Endothelial cell (in vitro differentiated cells): ENCODE data around the gene USP2. TPM values are rescaled to one million over a fixed set of nuclear protein-coding genes. Genes with fewer than 3 reads are reported as not detected.

Experiments used
- DNase-seq: peaks from one replicate; pipeline ENCODE4 v3.0.0; 2021; ENCODE audit warnings: low spot score
- H3K27ac Mint-ChIP-seq: one replicate; pipeline ENCODE4 v1.8.0; 2021; ENCODE audit warnings: mixed read lengths, inconsistent platforms; ENCODE audit not compliant: unreplicated experiment
- H3K27me3 Mint-ChIP-seq: one replicate; pipeline ENCODE4 v1.8.0; 2021; ENCODE audit warnings: mild to moderate bottlenecking, moderate library complexity, mixed read lengths, inconsistent platforms; ENCODE audit not compliant: unreplicated experiment
- H3K36me3 Mint-ChIP-seq: one replicate; pipeline ENCODE4 v1.8.0; 2021; ENCODE audit warnings: mild to moderate bottlenecking, low read depth, mixed read lengths, inconsistent platforms; ENCODE audit not compliant: unreplicated experiment
- H3K4me1 Mint-ChIP-seq: one replicate; pipeline ENCODE4 v1.8.0; 2021; ENCODE audit warnings: mild to moderate bottlenecking, mixed read lengths, inconsistent platforms; ENCODE audit not compliant: unreplicated experiment
- H3K4me3 Mint-ChIP-seq: one replicate; pipeline ENCODE4 v1.8.0; 2021; ENCODE audit warnings: mild to moderate bottlenecking, mixed read lengths, inconsistent platforms; ENCODE audit not compliant: unreplicated experiment
- H3K9me3 Mint-ChIP-seq: one replicate; pipeline ENCODE4 v1.8.0; 2021; ENCODE audit warnings: mixed read lengths, inconsistent platforms; ENCODE audit not compliant: unreplicated experiment
- CTCF ChIP-seq: fragments of 200-600 bp; sonication (generic); IDR thresholded peaks from one replicate; pipeline ENCODE4 v1.5.0; 2021; ENCODE audit warnings: antibody characterized with exemption; ENCODE audit not compliant: unreplicated experiment
- total RNA-seq: library from RNA; stranded (reverse); fragmentation: NEBNext Ultra II Directional; extraction: Animal tissue kit (Norgen Biotek cat#: 25700); gene quantifications from one replicate; pipeline ENCODE4 v1.2.1, GENCODE V29; 2021; ENCODE audit not compliant: unreplicated experiment

Gene USP2
- total RNA-seq, 1 donor from 2014 or later = 1.5 TPM

- Mint-ChIP-seq H3K27me3 (peaks cover 5% of the 10 kb centered on the region), H3K36me3 (peaks cover 22% of the 10 kb centered on the region), H3K4me3 (peak overlapping the region; percentile 98), H3K27ac (peak overlapping the region; percentile 42), H3K4me1 (peaks cover 49% of the 10 kb centered on the region), H3K9me3 (no peaks in the 10 kb centered on the region)
- no peak for TF ChIP-seq CTCF
- DNase-seq = no peak
Observed at GRCh38 chr11:119423509-119424254, 42.2 kb upstream of the USP2 start.

GRCh38 chr11:119422809-119423508 is 41.5 kb upstream of the USP2 start, which contains the start of gene THY1:
TSS of gene THY1 (minus strand) at chr11:119423172. CDS start at chr11:119420905, 2,267 bp downstream.
- Mint-ChIP-seq H3K36me3 (peaks cover 23% of the 10 kb centered on the region), H3K27me3 (peaks cover 6% of the 10 kb centered on the region), H3K27ac (peak within 1 kb of the TSS; percentile 89), H3K4me1 (peaks cover 56% of the 10 kb centered on the region), H3K9me3 (no peaks in the 10 kb centered on the region), H3K4me3 (peak within 1 kb of the TSS; percentile 98)
- peak; percentile 70 for DNase-seq
- TF ChIP-seq CTCF = no peak

GRCh38 chr11:119421941-119422808 is 40.7 kb upstream of the USP2 start:
- H3K27me3 Mint-ChIP-seq = peaks cover 9% of the 10 kb centered on the region
- no peaks in the 10 kb centered on the region for H3K9me3 Mint-ChIP-seq
- H3K4me1 Mint-ChIP-seq = peaks cover 63% of the 10 kb centered on the region
- peaks cover 28% of the 10 kb centered on the region for H3K36me3 Mint-ChIP-seq
- H3K4me3 Mint-ChIP-seq = peak overlapping the region; percentile 98
- peak; percentile 67 for DNase-seq
- no peak for TF ChIP-seq CTCF
- H3K27ac Mint-ChIP-seq = peak overlapping the region; percentile 89

GRCh38 chr11:119421351-119421750 is 39.9 kb upstream of the USP2 start:
- TF ChIP-seq CTCF = no peak
- DNase-seq = no peak
- Mint-ChIP-seq H3K4me3 (peak overlapping the region; percentile 98), H3K27me3 (peaks cover 9% of the 10 kb centered on the region), H3K4me1 (peaks cover 69% of the 10 kb centered on the region), H3K27ac (peak overlapping the region; percentile 89), H3K36me3 (peaks cover 28% of the 10 kb centered on the region), H3K9me3 (no peaks in the 10 kb centered on the region)
